ENCODE data around the gene EFNA3. TPM values are rescaled to one million over a fixed set of nuclear protein-coding genes. Genes with fewer than 3 reads are reported as not detected.

The EFNA3 gene
- total and polyA plus RNA-seq, 2 experiments from 2014 or later, result 5.5 to 13.1 TPM

GRCh38 chr1:155086128-155086741 is 7.6 kb downstream of the EFNA3 start:
- no peak overlapping the region for H3K4me3 ChIP-seq
- no peak overlapping the region for H2AFZ ChIP-seq
- H3K79me2 ChIP-seq, result no peaks in the 10 kb centered on the region
- no peak for TF ChIP-seq EZH2phosphoT487 (IDR thresholded peaks at IDR 0.05; ENCODE audit: low read depth, severe bottlenecking, unreplicated experiment)
- TF ChIP-seq, protein P1, sequence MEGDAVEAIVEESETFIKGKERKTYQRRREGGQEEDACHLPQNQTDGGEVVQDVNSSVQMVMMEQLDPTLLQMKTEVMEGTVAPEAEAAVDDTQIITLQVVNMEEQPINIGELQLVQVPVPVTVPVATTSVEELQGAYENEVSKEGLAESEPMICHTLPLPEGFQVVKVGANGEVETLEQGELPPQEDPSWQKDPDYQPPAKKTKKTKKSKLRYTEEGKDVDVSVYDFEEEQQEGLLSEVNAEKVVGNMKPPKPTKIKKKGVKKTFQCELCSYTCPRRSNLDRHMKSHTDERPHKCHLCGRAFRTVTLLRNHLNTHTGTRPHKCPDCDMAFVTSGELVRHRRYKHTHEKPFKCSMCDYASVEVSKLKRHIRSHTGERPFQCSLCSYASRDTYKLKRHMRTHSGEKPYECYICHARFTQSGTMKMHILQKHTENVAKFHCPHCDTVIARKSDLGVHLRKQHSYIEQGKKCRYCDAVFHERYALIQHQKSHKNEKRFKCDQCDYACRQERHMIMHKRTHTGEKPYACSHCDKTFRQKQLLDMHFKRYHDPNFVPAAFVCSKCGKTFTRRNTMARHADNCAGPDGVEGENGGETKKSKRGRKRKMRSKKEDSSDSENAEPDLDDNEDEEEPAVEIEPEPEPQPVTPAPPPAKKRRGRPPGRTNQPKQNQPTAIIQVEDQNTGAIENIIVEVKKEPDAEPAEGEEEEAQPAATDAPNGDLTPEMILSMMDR (IDR thresholded peaks at IDR 0.05; ENCODE audit: poor library complexity), result peak; percentile 95
- no peaks in the 10 kb centered on the region for H3K36me3 ChIP-seq (replicated peaks; ENCODE audit: insufficient read depth, low read depth)
- H3K4me2 ChIP-seq, result peak overlapping the region; percentile 94
- peaks cover 28% of the 10 kb centered on the region for H3K4me1 ChIP-seq (ENCODE audit: insufficient read depth)
- peaks cover 28% of the 10 kb centered on the region for H3K27me3 ChIP-seq
- H4K20me1 ChIP-seq (ENCODE audit: insufficient read depth, poor library complexity, severe bottlenecking), result peaks cover 2% of the 10 kb centered on the region
- no peaks in the 10 kb centered on the region for H3K9me3 ChIP-seq (ENCODE audit: low read depth)
- 31% methylated on average over 8 of the region's 24 CpGs for WGBS (ENCODE audit: low lambda C conversion rate, missing lambda C conversion rate)
- H3K27ac ChIP-seq, result peak overlapping the region; percentile 89
- peak; percentile 73 for DNase-seq (ENCODE audit: low spot score)
- H3K9me2 ChIP-seq (replicated peaks; ENCODE audit: insufficient read depth), result no peaks in the 10 kb centered on the region

GRCh38 chr1:155086856-155087535 is 8.4 kb downstream of the EFNA3 start:
- peaks cover 21% of the 10 kb centered on the region for H3K4me1 ChIP-seq (ENCODE audit: insufficient read depth)
- H3K4me2 ChIP-seq, result no peak overlapping the region
- peaks cover 20% of the 10 kb centered on the region for H3K27me3 ChIP-seq
- H3K4me3 ChIP-seq, result no peak overlapping the region
- no peaks in the 10 kb centered on the region for H3K36me3 ChIP-seq (replicated peaks; ENCODE audit: insufficient read depth, low read depth)
- TF ChIP-seq, protein P1 (IDR thresholded peaks at IDR 0.05; ENCODE audit: poor library complexity), result no peak
- TF ChIP-seq EZH2phosphoT487 (IDR thresholded peaks at IDR 0.05; ENCODE audit: low read depth, severe bottlenecking, unreplicated experiment) (no peak), EZH2 (IDR thresholded peaks at IDR 0.05; ENCODE audit: borderline replicate concordance) (no peak)
- WGBS (ENCODE audit: low lambda C conversion rate, missing lambda C conversion rate), result 74% methylated on average over 8 of the region's 8 CpGs
- no peak overlapping the region for H3K27ac ChIP-seq
- no peak overlapping the region for H2AFZ ChIP-seq
- peaks cover 2% of the 10 kb centered on the region for H4K20me1 ChIP-seq (ENCODE audit: insufficient read depth, poor library complexity, severe bottlenecking)
- H3K79me2 ChIP-seq, result no peaks in the 10 kb centered on the region
- H3K9me2 ChIP-seq (replicated peaks; ENCODE audit: insufficient read depth), result no peaks in the 10 kb centered on the region
- DNase-seq (ENCODE audit: low spot score), result no peak
- H3K9me3 ChIP-seq (ENCODE audit: low read depth), result no peaks in the 10 kb centered on the region

DNA sequence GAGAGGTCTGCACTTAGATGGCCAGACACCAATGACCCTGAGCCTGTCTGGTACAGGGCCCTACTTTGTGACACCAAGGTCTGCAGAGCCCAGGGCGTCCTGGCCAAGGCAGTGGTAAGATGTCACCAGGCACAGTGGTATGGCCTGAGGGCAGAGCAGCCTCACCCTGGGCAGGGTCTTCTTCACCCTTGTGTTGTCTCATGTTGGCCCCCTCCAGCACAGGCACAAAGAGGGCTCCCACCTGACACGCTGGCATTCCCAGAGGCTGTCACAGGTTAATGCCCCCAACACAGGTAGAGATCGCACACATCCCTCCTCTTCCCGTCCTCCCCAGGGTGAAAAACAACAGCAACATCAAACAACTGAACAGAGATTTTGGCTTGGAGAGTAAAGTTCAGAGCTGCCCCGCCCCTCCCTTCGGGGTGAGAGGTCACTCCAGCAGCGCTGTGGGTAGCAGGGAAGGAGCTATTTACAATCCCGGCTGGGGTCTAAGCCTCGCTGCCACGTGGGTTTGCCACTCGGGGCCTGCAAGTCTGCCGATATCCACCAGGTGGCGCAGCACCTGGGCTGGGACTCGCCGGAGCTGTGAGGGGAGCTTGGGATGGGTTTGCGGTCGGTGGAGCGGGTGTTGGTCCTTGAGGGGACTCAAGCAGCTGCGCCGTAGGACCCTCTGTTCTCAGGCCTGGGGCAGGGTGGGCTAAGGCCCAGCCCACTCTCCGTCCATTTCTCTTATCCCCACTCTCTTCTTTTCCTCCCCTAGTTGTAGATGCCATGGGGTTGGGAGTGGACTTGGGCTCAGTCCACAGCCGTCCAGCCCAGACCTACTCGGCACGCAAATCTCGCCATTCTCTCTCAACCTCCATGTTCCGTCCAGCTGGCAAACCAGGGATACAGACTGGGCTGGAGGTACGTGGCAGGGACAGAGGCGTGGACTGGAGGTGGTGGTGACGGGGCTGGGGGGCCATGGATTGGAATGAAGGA is 12.7 kb downstream of the EFNA3 start:
- 31% methylated on average over 29 of the region's 29 CpGs for WGBS (ENCODE audit: low lambda C conversion rate, missing lambda C conversion rate)
- H3K27ac ChIP-seq, result no peak overlapping the region
- TF ChIP-seq EZH2 (IDR thresholded peaks at IDR 0.05; ENCODE audit: borderline replicate concordance) (no peak), EZH2phosphoT487 (IDR thresholded peaks at IDR 0.05; ENCODE audit: low read depth, severe bottlenecking, unreplicated experiment) (no peak)
- TF ChIP-seq, protein P1 (IDR thresholded peaks at IDR 0.05; ENCODE audit: poor library complexity), result peak; percentile 92
- no peaks in the 10 kb centered on the region for H3K27me3 ChIP-seq
- H2AFZ ChIP-seq, result no peak overlapping the region
- DNase-seq (ENCODE audit: low spot score), result peak; percentile 88
- peaks cover 4% of the 10 kb centered on the region for H3K4me1 ChIP-seq (ENCODE audit: insufficient read depth)
- no peaks in the 10 kb centered on the region for H3K9me3 ChIP-seq (ENCODE audit: low read depth)
- H3K4me3 ChIP-seq, result no peak overlapping the region
- H3K4me2 ChIP-seq, result peak overlapping the region; percentile 53
- H4K20me1 ChIP-seq (ENCODE audit: insufficient read depth, poor library complexity, severe bottlenecking), result no peaks in the 10 kb centered on the region
- no peaks in the 10 kb centered on the region for H3K36me3 ChIP-seq (replicated peaks; ENCODE audit: insufficient read depth, low read depth)
- H3K79me2 ChIP-seq, result no peaks in the 10 kb centered on the region
- H3K9me2 ChIP-seq (replicated peaks; ENCODE audit: insufficient read depth), result no peaks in the 10 kb centered on the region
